GM21390 (cell line): ENCODE results near the gene CNTN5.
"Not testable (repeated sequence)": the region's sequence is repeated elsewhere in the genome, so short reads cannot be mapped to it uniquely, and the experiment has no call there.

Experiments used
- ATAC-seq: cut with Tn5 transposase; IDR thresholded peaks from one replicate; pipeline ENCODE4 v1.9.1; 2021; ENCODE audit not compliant: unreplicated experiment

Gene CNTN5

GRCh38 chr11:100177651-100178050 lies 1156.9 kb downstream of the CNTN5 start:
- no peak for ATAC-seq

- ATAC-seq: no peak
These were observed 1161.6 kb downstream of the CNTN5 start for GRCh38 chr11:100182350-100182749.

GRCh38 chr11:100182927-100183326 lies 1162.2 kb downstream of the CNTN5 start:
- ATAC-seq: no peak

GRCh38 chr11:100185588-100185987 lies 1164.8 kb downstream of the CNTN5 start:
- no peak for ATAC-seq

- ATAC-seq: no peak
These were observed 1167.5 kb downstream of the CNTN5 start for GRCh38 chr11:100188137-100188783.

GRCh38 chr11:100190395-100190794 lies 1169.6 kb downstream of the CNTN5 start:
- no peak for ATAC-seq

GRCh38 chr11:100192181-100192580 lies 1171.4 kb downstream of the CNTN5 start:
- no peak for ATAC-seq

GRCh38 chr11:100203789-100204188 lies 1183.0 kb downstream of the CNTN5 start:
- no peak for ATAC-seq

- no peak for ATAC-seq
These were observed 1185.2 kb downstream of the CNTN5 start for GRCh38 chr11:100205926-100206325.

- no peak for ATAC-seq
These were observed 1187.5 kb downstream of the CNTN5 start for GRCh38 chr11:100208207-100208606.

- no peak for ATAC-seq
These were observed 1194.0 kb downstream of the CNTN5 start for GRCh38 chr11:100214791-100215190.

GRCh38 chr11:100220801-100221200 lies 1200.1 kb downstream of the CNTN5 start:
- no peak for ATAC-seq

GRCh38 chr11:100221791-100222190 lies 1201.0 kb downstream of the CNTN5 start:
- no peak for ATAC-seq

GRCh38 chr11:100224541-100225034 lies 1203.8 kb downstream of the CNTN5 start:
- ATAC-seq: no peak

GRCh38 chr11:100229086-100229485 lies 1208.3 kb downstream of the CNTN5 start:
- no peak for ATAC-seq

GRCh38 chr11:100232006-100232405 lies 1211.3 kb downstream of the CNTN5 start:
- no peak for ATAC-seq

- no peak for ATAC-seq
These were observed 1214.3 kb downstream of the CNTN5 start for GRCh38 chr11:100235085-100235484.

- no peak for ATAC-seq
These were observed 1219.3 kb downstream of the CNTN5 start for GRCh38 chr11:100240025-100240539.

GRCh38 chr11:100247704-100248103 lies 1227.0 kb downstream of the CNTN5 start:
- ATAC-seq: no peak

- ATAC-seq: not testable (repeated sequence)
These were observed 1236.6 kb downstream of the CNTN5 start for GRCh38 chr11:100257238-100257803.

GRCh38 chr11:100269516-100269915 lies 1248.8 kb downstream of the CNTN5 start:
- ATAC-seq: no peak

- no peak for ATAC-seq
These were observed 1252.5 kb downstream of the CNTN5 start for GRCh38 chr11:100273066-100273815.
